HCT116 (cell line): Measurements from ENCODE around the gene A2M. TPM values are rescaled to one million over a fixed set of nuclear protein-coding genes. Genes with fewer than 3 reads are reported as not detected.

Experiments used
- ATAC-seq: fragments of 200-7000 bp; cut with Tn5 transposase; 2 replicates; pipeline ENCODE4 v1.9.1; 2020; ENCODE audit warnings: mild to moderate bottlenecking, moderate library complexity
- BruUV-seq: library from RNA; stranded (reverse); fragments of 400-500 nt; replicated peaks from 2 replicates; lab custom pipeline; 2021; lab: Mats Ljungman, UMichigan
- CTCF ChIA-PET: fragments of 300-600 bp; sonication (Branson Sonifier 250); formaldehyde crosslinking; loops from one replicate; lab custom pipeline; 2021; ENCODE audit warnings: antibody characterized with exemption; lab: Charles Lee
- POLR2A ChIA-PET: fragments of 300-600, 350-600 bp; sonication (Branson Sonifier 250); formaldehyde crosslinking; loops from one replicate; lab custom pipeline; 2021; ENCODE audit warnings: antibody characterized with exemption; lab: Charles Lee
- RAD21 ChIA-PET, 2 experiments: fragments of 300-600 bp; sonication (Branson Sonifier 250); formaldehyde crosslinking; loops; one replicate each; lab custom pipeline; 2023; ENCODE audit warnings: low total read pairs in 2 of 2; ENCODE audit not compliant: uncharacterized antibody in 2 of 2, unreplicated experiment in 2 of 2, low non-redundant PET in 1 of 2; lab: Charles Lee
- DNase-seq: peaks from one replicate; pipeline ENCODE4 v3.0.0-alpha.2; 2010; ENCODE audit warnings: low read depth, low spot score
- H2AFZ ChIP-seq: fragments of 200-600 bp; shearing (Covaris generic), sonication (generic); 2 replicates; pipeline ENCODE4 v1.6.1; 2017; ENCODE audit warnings: low read depth, mixed run types, mixed read lengths, antibody characterized with exemption, low read length; ENCODE audit not compliant: poor library complexity, severe bottlenecking
- H3K27ac ChIP-seq: 2 replicates; pipeline ENCODE4 v1.5.1; 2012; ENCODE audit warnings: low read depth, low read length
- H3K27me3 ChIP-seq: fragments of 200-600 bp; sonication (generic); 2 replicates; pipeline ENCODE4 v1.6.1; 2016; ENCODE audit warnings: mixed run types, low read length, mixed read lengths; ENCODE audit not compliant: insufficient read depth
- H3K36me3 ChIP-seq, 2 experiments: fragments of 200-500 bp in 1 of 2; fragments of 200-600 bp in 1 of 2; sonication (Bioruptor generic) in 1 of 2; sonication (generic) in 1 of 2; 2 replicates each; pipeline versions ENCODE4 v1.5.1 to v1.6.1; 2014 to 2016; ENCODE audit warnings: low read length in 2 of 2, inconsistent platforms in 1 of 2, mixed read lengths in 1 of 2, mixed run types in 1 of 2; ENCODE audit not compliant: insufficient read depth in 2 of 2, control insufficient read depth in 1 of 2
- H3K4me1 ChIP-seq, 2 experiments: fragments of 200-600 bp in 1 of 2; sonication (generic) in 1 of 2; 2 replicates each; pipeline versions ENCODE4 v1.5.1 to v1.6.1; 2012 to 2017; ENCODE audit warnings: low read length in 2 of 2, inconsistent platforms in 1 of 2, mild to moderate bottlenecking in 1 of 2, mixed read lengths in 1 of 2, mixed run types in 1 of 2, moderate library complexity in 1 of 2; ENCODE audit not compliant: insufficient read depth in 2 of 2, control insufficient read depth in 1 of 2
- H3K4me2 ChIP-seq: fragments of 200-600 bp; sonication (generic); 2 replicates; pipeline ENCODE4 v1.6.1; 2017; ENCODE audit warnings: mixed run types, low read length, mixed read lengths
- H3K4me3 ChIP-seq, 2 experiments: fragments of 200-600 bp in 1 of 2; sonication (generic) in 1 of 2; replicated peaks in 1 of 2; 2 replicates each; pipeline ENCODE4 v1.5.1; 2011 to 2016; ENCODE audit warnings: low read length in 2 of 2, control low read depth in 1 of 2, low read depth in 1 of 2, mild to moderate bottlenecking in 1 of 2, mixed read lengths in 1 of 2, mixed run types in 1 of 2
- H3K79me2 ChIP-seq: fragments of 200-600 bp; sonication (generic); 2 replicates; pipeline ENCODE4 v1.6.1; 2017; ENCODE audit warnings: mild to moderate bottlenecking, mixed run types, low read length, moderate library complexity, mixed read lengths; ENCODE audit not compliant: insufficient read depth
- H3K9ac ChIP-seq: fragments of 200-600 bp; sonication (generic); 2 replicates; pipeline ENCODE4 v1.6.1; 2016; ENCODE audit warnings: low read length, mixed read lengths
- H3K9me2 ChIP-seq: fragments of 200-600 bp; sonication (generic), shearing (Covaris generic); 2 replicates; pipeline ENCODE4 v1.6.1; 2017; ENCODE audit warnings: mixed run types, mild to moderate bottlenecking, moderate library complexity; ENCODE audit not compliant: insufficient read depth
- H3K9me3 ChIP-seq, 2 experiments: fragments of 200-500 bp in 1 of 2; fragments of 200-600 bp in 1 of 2; sonication (Bioruptor generic) in 1 of 2; sonication (generic) in 1 of 2; 2 replicates each; pipeline ENCODE4 v1.6.1; 2014 to 2017; ENCODE audit warnings: low read length in 2 of 2, mixed read lengths in 2 of 2, inconsistent platforms in 1 of 2, low read depth in 1 of 2, mild to moderate bottlenecking in 1 of 2, mixed run types in 1 of 2, moderate library complexity in 1 of 2; ENCODE audit not compliant: control insufficient read depth in 1 of 2, insufficient read depth in 1 of 2
- H4K20me1 ChIP-seq: fragments of 200-600 bp; sonication (generic), shearing (Covaris generic); 2 replicates; pipeline ENCODE4 v1.6.1; 2017; ENCODE audit warnings: mixed run types, mild to moderate bottlenecking, moderate library complexity; ENCODE audit not compliant: insufficient read depth
- CBX3 ChIP-seq: IDR thresholded peaks from 2 replicates; pipeline ENCODE4 v1.6.1; 2012; ENCODE audit warnings: low read depth
- CEBPB ChIP-seq: IDR thresholded peaks from 2 replicates; pipeline ENCODE4 v1.6.1; 2012; ENCODE audit warnings: low read depth
- CTCF ChIP-seq, 3 experiments: fragments of 200-600 bp in 1 of 3; sonication (generic) in 1 of 3; IDR thresholded peaks in 2 of 3; conservative IDR thresholded peaks in 1 of 3; 2 replicates each; pipeline ENCODE4 v1.5.1; 2012 to 2017; ENCODE audit warnings: low read depth in 2 of 3, low read length in 2 of 3, antibody characterized with exemption in 1 of 3, borderline replicate concordance in 1 of 3, control low read depth in 1 of 3, mild to moderate bottlenecking in 1 of 3, mixed read lengths in 1 of 3, mixed run types in 1 of 3, moderate library complexity in 1 of 3; ENCODE audit not compliant: insufficient read depth in 1 of 3
- EGR1 ChIP-seq: IDR thresholded peaks from 2 replicates; pipeline ENCODE4 v1.6.1; 2012; ENCODE audit warnings: low read depth
- EZH2 ChIP-seq: fragments of 200-600 bp; sonication (generic); IDR thresholded peaks from 2 replicates; pipeline ENCODE4 v1.6.1; 2017; ENCODE audit warnings: antibody characterized with exemption, mixed run types
- FOSL1 ChIP-seq: IDR thresholded peaks from 2 replicates; pipeline ENCODE4 v1.6.1; 2012; ENCODE audit warnings: low read depth
- RAD21 ChIP-seq: IDR thresholded peaks from 2 replicates; pipeline ENCODE4 v1.6.1; 2012; ENCODE audit warnings: low read depth, mild to moderate bottlenecking
- REST ChIP-seq: IDR thresholded peaks from 2 replicates; pipeline ENCODE4 v1.6.1; 2012; ENCODE audit warnings: low read depth
- SIN3A ChIP-seq: IDR thresholded peaks from 2 replicates; pipeline ENCODE4 v1.6.1; 2012; ENCODE audit warnings: low read depth
- SRF ChIP-seq: IDR thresholded peaks from 2 replicates; pipeline ENCODE4 v1.6.1; 2012; ENCODE audit warnings: low read depth
- YY1 ChIP-seq: IDR thresholded peaks from 2 replicates; pipeline ENCODE4 v1.6.1; 2011; ENCODE audit warnings: low read length, low read depth, moderate library complexity, mild to moderate bottlenecking; ENCODE audit not compliant: insufficient replicate concordance; ENCODE audit errors: extremely low read depth
- ZBTB33 ChIP-seq: IDR thresholded peaks from 2 replicates; pipeline ENCODE4 v1.6.1; 2011; ENCODE audit warnings: mild to moderate bottlenecking, low read length, moderate library complexity; ENCODE audit not compliant: insufficient replicate concordance; ENCODE audit errors: extremely low read depth
- intact Hi-C: fragments of 100-400 bp; cut with micrococcal nuclease; formaldehyde crosslinking; loops from 2 replicates; pipeline ENCODE4 v1.10.0; 2022
- total RNA-seq: library from RNA; stranded (reverse); gene quantifications from one replicate; pipeline ENCODE4 v1.2.1, GENCODE V29; 2021; ENCODE audit not compliant: unreplicated experiment

The A2M gene
- total RNA-seq, 1 experiment from 2014 or later = 3.0 TPM

- no peaks in the 10 kb centered on the region for H3K36me3 ChIP-seq
- ATAC-seq = no peak
Observed at GRCh38 chr12:9091891-9092598, 23.7 kb downstream of the A2M start.

GRCh38 chr12:9090220-9090619 lies 25.5 kb downstream of the A2M start:
- Histone ChIP-seq H3K9ac (no peak overlapping the region), H3K9me2 (no peaks in the 10 kb centered on the region), H3K4me2 (no peak overlapping the region), H3K79me2 (no peaks in the 10 kb centered on the region), H3K4me3 (no peak overlapping the region), H3K4me1 (no peaks in the 10 kb centered on the region), H4K20me1 (no peaks in the 10 kb centered on the region), H2AFZ (no peak overlapping the region), H3K27ac (no peak overlapping the region), H3K9me3 (no peaks in the 10 kb centered on the region), H3K27me3 (no peaks in the 10 kb centered on the region), H3K36me3 (no peaks in the 10 kb centered on the region)
- ChIA-PET RAD21 (no interaction called here), CTCF (no interaction called here), POLR2A (no interaction called here)
- DNase-seq (no peak), ATAC-seq (no peak)
- intact Hi-C loops = no loop called here
- no TSS peak for BruUV-seq
- TF ChIP-seq YY1 (no peak), ZBTB33 (no peak), RAD21 (no peak), EZH2 (no peak), CBX3 (no peak), SIN3A (no peak), REST (no peak), EGR1 (no peak), FOSL1 (no peak), CEBPB (no peak), CTCF (IDR thresholded peaks at IDR 0.05 in 2 of 3, conservative IDR thresholded peaks at IDR 0.05 in 1 of 3; ENCODE audit: borderline replicate concordance in 1 of 3, insufficient read depth in 1 of 3, low read depth in 2 of 3, low read length in 2 of 3) (no peak)

More at GRCh38 chr12:9091891-9092598, 23.7 kb downstream of the A2M start:
- ChIA-PET POLR2A (no interaction called here), CTCF (no interaction called here), RAD21 (no interaction called here)
- H3K9me2 ChIP-seq = no peaks in the 10 kb centered on the region
- no peak overlapping the region for H2AFZ ChIP-seq
- H3K4me2 ChIP-seq = no peak overlapping the region
- H3K4me1 ChIP-seq = no peaks in the 10 kb centered on the region
- no peaks in the 10 kb centered on the region for H3K27me3 ChIP-seq
- TF ChIP-seq CEBPB = no peak
- no peak for TF ChIP-seq YY1
- no peak for TF ChIP-seq SRF
- H3K79me2 ChIP-seq = no peaks in the 10 kb centered on the region
- no peak for DNase-seq
- no peak overlapping the region for H3K4me3 ChIP-seq
- H3K27ac ChIP-seq = no peak overlapping the region
- no peaks in the 10 kb centered on the region for H3K9me3 ChIP-seq
- BruUV-seq = no TSS peak
- no peak overlapping the region for H3K9ac ChIP-seq
- no peaks in the 10 kb centered on the region for H4K20me1 ChIP-seq
- intact Hi-C loops = no loop called here
